Stimulated activated CD8-positive, alpha-beta memory T cell treated with anti-CD3 and anti-CD28 coated beads, Interleukin-12 subunit alpha, Interleukin-12 subunit beta, amount 100 ng/mL, for 24 hours (primary cell): ENCODE data around the gene TBKBP1.

Source experiments
- DNase-seq: peaks from one replicate; pipeline ENCODE4 v3.0.0-alpha.2; 2020; ENCODE audit errors: extremely low read depth

TBKBP1 gene

GRCh38 chr17:47714773-47715396 lies 20.9 kb downstream of the TBKBP1 start:
- no peak for DNase-seq

DNA sequence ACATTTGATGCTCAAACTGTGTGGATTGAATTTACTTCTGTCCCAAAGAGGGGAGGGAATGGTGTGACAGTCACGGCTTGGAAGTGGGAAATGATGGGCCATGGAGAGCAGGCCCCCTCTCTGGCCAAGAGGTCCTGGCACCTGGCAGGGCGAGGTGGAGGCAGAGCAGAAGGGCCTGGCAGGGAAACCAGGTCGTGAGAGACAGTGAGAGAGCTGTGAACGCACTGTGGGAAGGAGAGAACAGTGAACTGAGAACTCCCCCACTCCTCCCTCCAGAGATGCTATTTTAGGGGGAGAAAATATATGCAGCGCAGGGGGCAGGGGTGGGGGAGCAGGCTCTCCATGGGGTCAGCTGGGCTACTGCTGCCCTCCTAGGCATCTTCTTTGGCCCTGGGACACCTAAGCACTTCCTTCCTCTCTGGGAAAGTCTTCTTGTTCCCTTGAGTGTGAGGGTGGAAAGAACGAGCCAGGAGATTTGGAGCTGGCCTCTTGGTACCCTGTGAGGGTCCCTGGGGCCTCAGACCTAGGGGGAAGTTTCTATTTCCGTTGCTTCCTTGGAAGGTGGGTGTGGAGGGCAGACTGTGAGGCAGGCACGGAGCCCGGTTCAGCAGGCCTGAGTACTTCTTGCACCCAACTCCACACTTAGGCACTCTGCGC lies 21.8 kb downstream of the TBKBP1 start:
- no peak for DNase-seq

DNA sequence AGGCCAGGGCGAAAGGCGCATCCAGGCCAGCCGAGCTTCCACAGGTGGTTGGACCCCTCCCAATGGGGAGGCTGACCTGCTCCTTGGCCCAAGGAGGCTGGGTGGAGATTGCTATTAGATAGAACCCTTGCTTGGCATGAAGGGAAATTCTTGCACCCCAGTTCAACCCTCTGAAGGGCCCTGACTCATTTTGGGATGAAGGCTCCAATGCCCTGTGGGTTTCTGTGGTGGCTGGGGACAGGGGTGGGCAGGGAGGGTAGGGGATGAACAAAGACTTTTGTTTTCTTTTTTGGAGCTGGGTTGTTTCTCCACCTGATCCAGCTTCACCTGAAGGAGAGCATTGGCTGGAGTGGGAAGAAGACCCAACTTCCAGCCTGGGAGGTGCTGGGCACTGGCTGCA lies 22.4 kb downstream of the TBKBP1 start:
- no peak for DNase-seq

GRCh38 chr17:47717261-47717697 lies 23.3 kb downstream of the TBKBP1 start:
- DNase-seq = no peak

DNA sequence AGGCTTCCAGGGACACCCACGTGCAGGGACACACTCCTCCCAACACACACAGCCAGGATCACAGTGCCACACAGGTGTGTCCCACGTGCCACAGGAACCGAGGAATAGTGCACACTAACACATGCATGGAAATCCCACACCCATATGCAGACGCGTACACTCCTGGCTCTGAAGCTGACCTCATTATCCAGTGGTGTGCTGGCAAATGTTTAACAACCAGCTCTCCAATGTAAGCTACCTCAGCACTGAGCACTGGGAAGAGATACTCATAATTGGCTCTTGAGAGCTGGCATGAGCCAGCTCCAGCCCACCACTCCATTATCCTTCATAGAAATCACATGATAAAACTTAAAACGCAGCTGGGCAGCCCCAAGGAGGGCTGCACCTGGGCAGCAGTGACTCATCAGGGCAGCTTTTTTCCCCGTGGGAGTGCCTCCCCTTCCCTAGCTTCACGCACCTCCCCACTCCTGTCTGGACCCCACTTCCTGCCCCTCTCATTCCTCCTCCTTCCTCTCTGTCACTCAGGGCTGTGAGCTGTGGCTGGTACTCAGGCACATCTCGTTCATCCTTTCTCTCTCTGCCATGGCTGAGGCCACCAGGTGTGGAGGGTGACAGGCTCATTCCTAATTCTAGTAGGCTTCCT lies 24.1 kb downstream of the TBKBP1 start:
- DNase-seq = no peak

GRCh38 chr17:47718634-47719405 lies 24.9 kb downstream of the TBKBP1 start:
- no peak for DNase-seq

DNA sequence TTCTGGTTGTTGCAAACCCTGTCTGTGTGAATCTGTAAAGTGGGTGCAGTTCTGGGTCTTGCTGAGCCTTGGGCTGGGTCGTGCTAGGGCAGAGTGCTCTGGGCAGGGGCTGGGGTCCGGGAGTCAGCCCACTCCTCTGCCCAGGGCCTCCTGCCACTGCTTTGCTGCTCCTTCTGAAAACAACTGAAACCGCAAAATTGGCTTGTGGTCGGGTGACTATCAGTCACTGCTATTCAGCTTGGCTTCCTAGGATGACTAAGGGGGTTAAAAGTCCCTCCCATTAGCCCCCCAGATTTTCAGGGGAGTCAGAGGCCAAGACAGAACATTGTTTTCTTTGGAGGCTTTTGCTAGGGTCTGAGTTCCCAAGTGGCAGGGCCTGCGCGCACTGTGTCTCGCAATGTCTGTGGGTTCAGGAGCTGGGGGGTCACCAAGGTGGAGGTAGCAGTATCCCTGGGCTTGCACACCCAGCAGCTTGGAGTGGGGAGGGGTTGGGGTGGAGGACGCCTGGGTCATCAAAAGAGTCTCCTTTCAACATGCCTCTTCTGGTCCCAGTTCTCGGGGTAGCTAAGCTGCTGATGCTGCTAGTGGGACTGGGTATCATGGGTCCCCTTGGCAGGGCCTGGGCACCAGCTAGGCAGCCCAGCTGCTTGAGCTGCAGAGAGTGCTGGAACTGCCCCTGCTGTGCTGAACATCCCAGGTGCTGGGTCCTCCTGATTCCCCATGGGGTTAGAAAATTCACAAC lies 25.6 kb downstream of the TBKBP1 start:
- DNase-seq = no peak

GRCh38 chr17:47720196-47720595 lies 26.2 kb downstream of the TBKBP1 start:
- DNase-seq = no peak

DNA sequence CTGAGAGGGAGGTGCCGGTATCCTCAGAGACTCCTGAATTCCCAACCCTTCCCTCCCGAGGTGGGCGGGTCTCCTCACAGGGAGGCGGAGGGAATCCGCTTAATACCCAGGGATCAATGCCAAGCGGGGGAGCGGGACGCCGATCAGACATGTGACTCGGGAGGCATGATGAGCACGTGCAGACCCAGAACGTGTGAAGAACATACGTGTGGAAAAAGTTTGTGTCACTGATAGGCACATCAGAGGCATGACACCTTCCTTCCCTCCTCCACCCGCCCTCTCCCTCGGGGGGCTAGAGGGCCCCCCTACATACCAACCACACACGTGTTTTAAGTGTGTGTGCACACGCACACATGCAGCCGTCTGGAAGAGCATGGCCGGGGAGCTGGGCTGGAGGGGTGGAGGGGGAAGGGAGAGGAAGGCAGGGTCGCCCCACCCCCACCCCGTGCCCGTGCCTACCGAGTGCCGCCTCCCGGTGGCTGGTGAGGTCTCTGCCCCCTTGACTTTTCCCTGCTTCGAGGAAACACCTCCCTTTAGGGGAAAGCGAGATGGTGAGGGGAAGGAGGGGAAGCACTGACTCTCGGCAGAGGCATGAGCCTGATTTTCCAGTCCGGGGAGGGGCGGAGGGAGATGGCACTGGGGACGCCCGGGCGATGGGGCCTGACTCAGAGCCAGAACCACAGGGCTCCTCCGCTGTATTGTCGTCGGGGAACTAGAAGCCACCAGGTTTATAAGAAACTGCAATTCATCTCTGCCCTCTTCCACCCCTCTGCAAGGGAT lies 27.0 kb downstream of the TBKBP1 start:
- peak; percentile 90 for DNase-seq

DNA sequence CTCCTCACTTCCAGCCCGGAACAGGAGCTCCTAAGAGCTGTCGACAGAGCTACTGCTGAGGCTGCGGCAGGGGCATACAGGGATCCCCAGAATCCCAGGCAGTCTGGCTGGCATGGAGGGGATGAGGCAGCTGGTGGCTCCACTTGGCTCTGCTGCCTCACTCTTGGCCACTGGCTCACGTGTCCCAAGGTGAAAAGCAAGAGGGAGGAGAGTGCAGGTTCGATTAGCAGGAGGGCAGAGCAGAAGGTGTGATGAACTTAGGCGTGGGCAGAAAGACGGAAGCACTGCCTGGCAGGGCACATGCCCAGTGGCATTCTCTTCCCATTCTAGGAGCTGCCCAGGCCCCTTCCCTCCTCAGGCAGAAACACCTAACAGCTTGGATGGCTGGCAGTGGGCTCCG lies 27.8 kb downstream of the TBKBP1 start:
- no peak for DNase-seq

GRCh38 chr17:47724705-47725104 lies 30.7 kb downstream of the TBKBP1 start:
- no peak for DNase-seq

DNA sequence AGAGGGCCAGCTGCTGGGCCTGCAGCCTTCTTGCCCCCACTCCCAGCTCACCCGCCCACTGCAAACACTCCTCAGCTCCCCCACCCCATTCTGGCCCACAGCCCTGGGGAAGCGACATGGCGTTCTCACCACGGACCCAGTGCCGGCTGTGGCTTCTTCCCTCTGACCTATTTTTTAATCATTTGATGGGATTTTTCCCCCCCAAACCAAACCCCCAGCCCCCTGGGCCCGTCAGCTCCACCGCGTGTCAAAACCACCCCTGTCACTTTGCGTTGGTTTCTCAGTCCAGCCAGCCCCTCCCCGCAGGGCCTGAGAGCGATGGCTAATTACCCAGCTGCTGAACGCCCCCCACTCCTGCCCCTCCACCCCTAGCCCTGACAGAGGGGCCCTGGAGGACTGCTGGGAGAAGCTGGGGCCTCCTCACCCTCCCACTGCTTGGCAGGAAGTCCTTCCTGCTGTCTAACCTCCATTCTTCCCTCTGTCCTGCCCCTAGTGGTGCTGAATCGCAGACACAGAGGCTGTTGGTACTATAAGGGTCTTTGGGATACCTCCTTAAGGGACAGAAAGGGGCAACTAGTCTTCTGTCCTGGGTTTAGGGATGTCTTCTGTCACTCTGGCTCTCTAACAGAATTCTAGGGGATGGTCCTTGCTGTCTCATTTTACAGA lies 31.6 kb downstream of the TBKBP1 start:
- no peak for DNase-seq

- no peak for DNase-seq
Measured at GRCh38 chr17:47726796-47727703, 33.1 kb downstream of the TBKBP1 start.

GRCh38 chr17:47727704-47728036 lies 33.7 kb downstream of the TBKBP1 start:
- DNase-seq = no peak

- no peak for DNase-seq
Measured at GRCh38 chr17:47728214-47728877, 34.4 kb downstream of the TBKBP1 start.

- DNase-seq = no peak
Measured at GRCh38 chr17:47729476-47729875, 35.5 kb downstream of the TBKBP1 start.

- DNase-seq = no peak
Measured at GRCh38 chr17:47730681-47731080, 36.7 kb downstream of the TBKBP1 start.

DNA sequence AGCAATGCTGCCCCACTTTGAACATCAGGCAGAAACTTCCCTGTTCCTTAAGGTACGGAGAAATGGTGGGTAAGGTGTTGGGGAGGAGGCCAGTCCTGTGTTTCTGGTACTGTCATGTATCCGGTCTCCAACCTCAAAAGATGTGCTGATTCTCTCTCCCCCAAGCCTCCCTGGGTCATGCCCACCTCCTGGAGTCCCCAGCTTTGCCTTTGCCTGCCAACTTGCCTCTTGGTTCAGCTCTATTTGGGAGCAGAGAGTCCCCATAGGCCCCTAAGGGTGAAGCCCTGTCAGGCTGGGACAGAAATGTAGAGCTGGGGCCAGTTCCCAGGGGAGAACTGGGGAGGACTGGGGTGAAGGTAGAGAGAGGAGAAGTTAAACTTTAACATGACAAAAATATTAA lies 37.4 kb downstream of the TBKBP1 start:
- DNase-seq = no peak
